Activated CD4-positive, alpha-beta T cell treated with anti-CD3 and anti-CD28 coated beads, Interleukin-2, amount 10 ng/mL, durations not matched to agents 24 days and 14 days (primary cell): ENCODE measurements around the gene SYNPO. TPM values are rescaled to one million over a fixed set of nuclear protein-coding genes. Genes with fewer than 3 reads are reported as not detected.

Experiments
- DNase-seq: peaks from one replicate; pipeline ENCODE4 v3.0.0; 2022
- H3K27ac Mint-ChIP-seq: one replicate; pipeline ENCODE4 v1.8.0; 2022; ENCODE audit warnings: mild to moderate bottlenecking, mixed read lengths
- H3K27me3 Mint-ChIP-seq: one replicate; pipeline ENCODE4 v1.8.0; 2022; ENCODE audit warnings: mixed read lengths
- H3K36me3 Mint-ChIP-seq: one replicate; pipeline ENCODE4 v1.8.0; 2022; ENCODE audit warnings: low read depth, mild to moderate bottlenecking, mixed read lengths
- H3K4me1 Mint-ChIP-seq: one replicate; pipeline ENCODE4 v1.8.0; 2021; ENCODE audit warnings: mixed read lengths
- H3K4me3 Mint-ChIP-seq: one replicate; pipeline ENCODE4 v1.8.0; 2022; ENCODE audit warnings: mild to moderate bottlenecking, moderate library complexity, mixed read lengths
- H3K9me3 Mint-ChIP-seq: one replicate; pipeline ENCODE4 v1.8.0; 2021; ENCODE audit warnings: mixed read lengths
- intact Hi-C: fragments of 100-400 bp; cut with micrococcal nuclease; formaldehyde crosslinking; loops from one replicate; pipeline ENCODE4 v1.15.1; 2023
- total RNA-seq: library from RNA; stranded (reverse); gene quantifications from 2 replicates; pipeline ENCODE4 v1.2.3, GENCODE V29; 2022

Gene SYNPO
- total RNA-seq, 1 donor from 2014 or later = not detected

DNA sequence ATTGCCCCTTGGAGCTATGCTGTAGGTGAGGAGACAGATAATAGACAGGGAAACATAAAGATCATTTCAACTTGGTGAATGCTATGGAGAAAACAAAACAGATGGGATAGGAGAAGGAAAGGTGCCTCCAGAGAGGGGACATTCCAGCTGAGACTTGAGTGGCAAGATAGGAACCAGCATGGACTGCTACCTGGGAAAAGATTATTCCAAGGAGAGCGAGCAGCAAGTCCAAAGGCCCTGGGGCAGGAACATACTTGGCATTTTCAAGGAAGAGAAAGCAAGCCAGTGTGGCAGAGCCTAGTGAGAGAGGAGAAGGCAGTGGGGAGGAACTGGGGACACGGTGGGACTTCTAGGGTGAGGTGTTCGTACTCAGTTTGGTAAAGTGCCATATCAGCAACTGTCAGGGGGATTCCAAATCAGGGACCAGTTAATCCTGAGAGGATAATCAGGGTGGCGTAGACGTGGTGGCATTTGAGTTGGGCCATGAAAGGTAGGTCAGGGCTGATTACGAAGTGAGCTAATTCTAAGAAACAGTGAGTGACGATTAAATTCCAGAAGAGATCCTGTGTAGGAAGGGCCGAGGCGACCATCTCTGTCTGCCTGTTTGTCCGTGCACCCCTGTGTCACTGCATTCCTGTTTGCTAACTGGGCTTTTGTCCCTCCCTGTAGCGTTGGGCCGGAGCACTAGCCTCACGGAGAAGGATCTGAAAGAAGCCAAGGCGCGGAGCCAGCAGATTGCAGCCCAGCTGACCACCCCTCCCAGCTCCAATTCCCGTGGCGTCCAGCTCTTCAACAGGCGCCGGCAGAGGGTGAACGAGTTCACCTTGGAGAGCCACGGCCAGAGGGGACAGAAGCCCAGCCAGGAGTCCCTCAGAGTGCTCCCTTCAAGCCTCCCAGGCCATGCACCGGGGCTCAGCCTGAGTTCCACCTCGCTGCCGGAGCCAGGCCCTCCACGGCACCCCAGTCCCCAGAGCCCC, 7.1 kb downstream of the SYNPO start:
- intact Hi-C loops = no loop called here
- H3K4me3 Mint-ChIP-seq = no peak overlapping the region
- no peak overlapping the region for H3K27ac Mint-ChIP-seq
- DNase-seq = no peak
- peaks cover 10% of the 10 kb centered on the region for H3K27me3 Mint-ChIP-seq
- H3K36me3 Mint-ChIP-seq = no peaks in the 10 kb centered on the region
- no peaks in the 10 kb centered on the region for H3K4me1 Mint-ChIP-seq
- H3K9me3 Mint-ChIP-seq = no peaks in the 10 kb centered on the region

GRCh38 chr5:150648294-150649107, 8.0 kb downstream of the SYNPO start:
- Mint-ChIP-seq H3K27ac (no peak overlapping the region), H3K4me1 (no peaks in the 10 kb centered on the region), H3K27me3 (peaks cover 10% of the 10 kb centered on the region), H3K36me3 (no peaks in the 10 kb centered on the region), H3K9me3 (no peaks in the 10 kb centered on the region), H3K4me3 (no peak overlapping the region)
- DNase-seq = no peak
- intact Hi-C loops = no loop called here

- Mint-ChIP-seq H3K4me1 (no peaks in the 10 kb centered on the region), H3K9me3 (no peaks in the 10 kb centered on the region), H3K27me3 (peaks cover 10% of the 10 kb centered on the region), H3K4me3 (no peak overlapping the region), H3K27ac (no peak overlapping the region), H3K36me3 (no peaks in the 10 kb centered on the region)
- DNase-seq = no peak
- intact Hi-C loops = no loop called here
Measured at GRCh38 chr5:150649108-150650020, 8.9 kb downstream of the SYNPO start.

DNA sequence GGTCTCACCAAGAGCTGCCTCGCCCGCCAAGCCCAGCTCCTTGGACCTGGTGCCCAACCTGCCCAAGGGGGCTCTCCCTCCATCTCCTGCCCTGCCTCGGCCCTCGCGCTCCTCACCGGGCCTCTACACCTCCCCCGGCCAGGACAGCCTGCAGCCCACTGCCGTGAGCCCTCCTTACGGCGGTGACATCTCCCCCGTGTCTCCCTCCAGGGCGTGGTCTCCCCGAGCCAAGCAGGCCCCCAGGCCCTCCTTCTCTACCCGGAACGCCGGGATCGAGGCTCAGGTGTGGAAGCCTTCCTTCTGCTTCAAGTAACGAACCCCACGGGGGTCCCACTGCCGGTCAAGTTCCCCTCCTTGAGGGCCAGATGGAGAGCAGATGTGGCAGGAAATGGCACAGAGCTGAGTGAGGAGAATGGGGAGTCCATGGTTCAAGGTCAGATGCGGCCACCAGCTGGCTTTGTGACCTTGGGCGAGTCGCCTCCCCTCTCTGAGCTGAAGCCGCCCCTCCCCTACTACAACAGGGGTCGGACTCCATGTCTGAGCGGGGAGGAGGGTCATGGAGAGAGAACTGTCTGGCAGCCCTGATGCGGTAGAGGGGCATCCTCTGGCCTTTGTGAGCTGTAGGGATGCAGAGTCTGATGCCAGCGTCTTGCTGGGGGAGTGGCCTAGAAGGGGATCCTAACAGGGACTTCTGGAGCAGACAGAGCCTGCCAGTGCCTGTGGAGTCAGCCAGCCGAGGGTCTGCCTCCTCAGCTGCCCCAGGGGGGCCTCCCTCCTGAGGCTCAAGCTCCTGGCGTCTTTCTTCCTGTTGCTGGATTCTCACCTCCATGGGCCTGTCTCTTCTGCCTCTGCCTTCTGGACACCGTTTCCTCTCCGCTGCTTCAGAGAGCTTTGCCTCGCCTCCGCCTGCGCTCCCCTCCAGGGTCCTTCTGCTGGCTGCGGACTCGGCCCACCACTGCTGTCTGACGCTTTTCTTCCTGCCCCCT, 9.9 kb downstream of the SYNPO start:
- Mint-ChIP-seq H3K4me3 (no peak overlapping the region), H3K27ac (no peak overlapping the region), H3K27me3 (peaks cover 8% of the 10 kb centered on the region), H3K36me3 (no peaks in the 10 kb centered on the region), H3K4me1 (no peaks in the 10 kb centered on the region), H3K9me3 (no peaks in the 10 kb centered on the region)
- intact Hi-C loops = no loop called here
- DNase-seq = no peak

DNA sequence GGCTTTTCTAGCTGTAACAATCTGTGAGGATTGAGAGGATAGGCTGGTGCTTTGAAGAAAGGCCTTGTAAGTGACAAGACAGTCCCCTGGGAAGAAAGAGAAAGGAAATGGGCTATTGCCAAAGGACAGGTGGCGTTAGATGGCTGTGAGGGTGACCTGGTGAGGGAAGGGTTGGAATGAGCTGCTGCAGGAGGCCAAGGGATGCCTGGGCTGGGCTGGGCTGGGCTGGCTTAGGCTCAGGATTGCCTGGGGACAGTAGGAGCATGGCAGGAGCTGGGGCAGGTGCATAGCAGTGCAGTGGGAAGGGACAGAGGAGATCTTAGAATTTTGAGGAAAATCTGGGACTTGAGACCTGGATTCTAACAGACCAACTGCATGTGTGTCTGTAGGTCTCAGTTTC, 10.9 kb downstream of the SYNPO start:
- no peak overlapping the region for H3K4me3 Mint-ChIP-seq
- DNase-seq = no peak
- no peak overlapping the region for H3K27ac Mint-ChIP-seq
- H3K36me3 Mint-ChIP-seq = no peaks in the 10 kb centered on the region
- peaks cover 3% of the 10 kb centered on the region for H3K4me1 Mint-ChIP-seq
- H3K9me3 Mint-ChIP-seq = no peaks in the 10 kb centered on the region
- intact Hi-C loops = no loop called here
- H3K27me3 Mint-ChIP-seq = peaks cover 10% of the 10 kb centered on the region

GRCh38 chr5:150651924-150652671, 11.6 kb downstream of the SYNPO start:
- Mint-ChIP-seq H3K4me1 (peaks cover 5% of the 10 kb centered on the region), H3K27ac (no peak overlapping the region), H3K9me3 (no peaks in the 10 kb centered on the region), H3K27me3 (peaks cover 10% of the 10 kb centered on the region), H3K36me3 (no peaks in the 10 kb centered on the region), H3K4me3 (no peak overlapping the region)
- intact Hi-C loops = no loop called here
- DNase-seq = no peak

- Mint-ChIP-seq H3K4me3 (no peak overlapping the region), H3K27ac (no peak overlapping the region), H3K27me3 (peaks cover 18% of the 10 kb centered on the region), H3K9me3 (no peaks in the 10 kb centered on the region), H3K4me1 (peaks cover 10% of the 10 kb centered on the region), H3K36me3 (no peaks in the 10 kb centered on the region)
- DNase-seq = no peak
- intact Hi-C loops = no loop called here
Measured at GRCh38 chr5:150653145-150653761, 12.8 kb downstream of the SYNPO start.

DNA sequence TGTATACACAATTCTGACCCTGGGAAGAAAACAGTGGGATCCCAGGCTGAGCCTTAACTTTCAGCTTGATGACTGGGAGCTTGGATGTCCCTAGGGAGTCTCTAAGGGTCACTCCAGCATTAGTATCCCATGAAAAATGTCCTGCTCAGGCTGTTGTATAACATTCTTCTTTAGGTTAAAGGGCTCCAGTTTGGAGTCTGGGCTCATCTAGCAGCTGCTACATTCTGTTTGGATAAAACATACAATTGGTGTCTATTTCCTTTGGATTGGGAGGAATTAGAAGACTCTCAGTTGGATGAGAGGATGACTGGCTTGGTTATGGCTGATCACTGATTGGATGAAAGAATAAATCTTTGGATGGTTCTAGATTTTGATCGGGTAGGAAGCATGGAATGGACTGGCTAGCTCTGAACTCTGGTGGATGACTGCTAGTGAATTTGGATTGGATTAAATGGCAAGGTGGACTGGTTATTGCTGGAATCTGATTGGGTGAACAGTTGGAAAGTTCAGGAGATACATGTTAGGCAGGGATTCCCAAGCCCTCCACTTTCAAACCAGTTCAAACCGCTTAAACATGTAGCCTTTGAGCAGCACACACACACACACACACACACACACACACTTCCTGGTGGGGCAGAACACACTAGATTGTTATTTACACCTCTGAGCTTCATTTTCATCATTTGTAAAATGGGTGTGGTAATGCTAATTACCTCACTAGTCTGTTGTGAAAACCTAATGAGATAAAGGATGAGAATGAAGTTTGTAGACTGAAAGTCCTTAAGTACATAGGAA, 13.5 kb downstream of the SYNPO start:
- Mint-ChIP-seq H3K9me3 (no peaks in the 10 kb centered on the region), H3K4me1 (peaks cover 10% of the 10 kb centered on the region), H3K36me3 (no peaks in the 10 kb centered on the region), H3K4me3 (no peak overlapping the region), H3K27ac (no peak overlapping the region), H3K27me3 (peaks cover 18% of the 10 kb centered on the region)
- no peak for DNase-seq
- intact Hi-C loops = no loop called here

- Mint-ChIP-seq H3K27ac (no peak overlapping the region), H3K4me3 (no peak overlapping the region), H3K9me3 (no peaks in the 10 kb centered on the region), H3K27me3 (peaks cover 21% of the 10 kb centered on the region), H3K36me3 (no peaks in the 10 kb centered on the region), H3K4me1 (peaks cover 10% of the 10 kb centered on the region)
- DNase-seq = no peak
- intact Hi-C loops = loop anchor here (5.0 kb wide), 2 partner anchors 192 to 198 kb away; partner anchors contain the start of gene IRGM
Measured at GRCh38 chr5:150655221-150655620, 14.8 kb downstream of the SYNPO start.

GRCh38 chr5:150656191-150657132, 16.0 kb downstream of the SYNPO start:
- Mint-ChIP-seq H3K4me1 (peaks cover 10% of the 10 kb centered on the region), H3K9me3 (no peaks in the 10 kb centered on the region), H3K27me3 (peaks cover 24% of the 10 kb centered on the region), H3K36me3 (no peaks in the 10 kb centered on the region), H3K4me3 (peak overlapping the region; percentile 80), H3K27ac (peak overlapping the region; percentile 68)
- peak; percentile 95 for DNase-seq
- intact Hi-C loops = loop anchor here (1.0 to 5.0 kb wide), 3 partner anchors 95 to 199 kb away; partner anchors contain the start of gene IRGM
